ENCODE results near the gene PRAC2.

- TF ChIP-seq CTCF (IDR thresholded peaks at IDR 0.05) (no peak), POLR2A (IDR thresholded peaks at IDR 0.05; ENCODE audit: low read depth) (no peak), POLR2AphosphoS5 (IDR thresholded peaks at IDR 0.05) (no peak), EP300 (IDR thresholded peaks at IDR 0.05) (no peak)
Measured at GRCh38 chr17:48751172-48751571, 28.2 kb downstream of the PRAC2 start.
